Measurements from ENCODE around the gene ATP6V0C. TPM values are rescaled to one million over a fixed set of nuclear protein-coding genes. Genes with fewer than 3 reads are reported as not detected.

The ATP6V0C gene
- total and polyA plus RNA-seq, 2 of the 13 experiments (the other 11 are each of a cell fraction or from before 2014, with no cell fraction given), result 10.4 to 20.1 TPM

GRCh38 chr16:2524339-2524938, 10.7 kb downstream of the ATP6V0C start (continued):
- TF ChIP-seq ZNF382 (CRISPR knock-in tag; IDR thresholded peaks at IDR 0.05; ENCODE audit: borderline replicate concordance) (no peak), AHR (CRISPR knock-in tag; IDR thresholded peaks at IDR 0.05) (no peak), HMGA1 (CRISPR knock-in tag; conservative IDR thresholded peaks at IDR 0.05) (no peak), AGO1 (IDR thresholded peaks at IDR 0.05; ENCODE audit: low read depth, low read length, poor library complexity, severe bottlenecking) (no peak), ZUFSP (CRISPR knock-in tag; IDR thresholded peaks at IDR 0.05; ENCODE audit: borderline replicate concordance) (no peak), ZNF569 (CRISPR knock-in tag; IDR thresholded peaks at IDR 0.05; ENCODE audit: borderline replicate concordance) (no peak), KAT8 (CRISPR knock-in tag; IDR thresholded peaks at IDR 0.05) (peak; percentile 78), PHF20 (CRISPR knock-in tag; IDR thresholded peaks at IDR 0.05) (peak; percentile 60; the same call in 1 of the 2 replicates), ZNF343 (CRISPR knock-in tag; IDR thresholded peaks at IDR 0.05) (0 out of 2 replicates have a peak, but pooled peaks have one; percentile 29), ZNF644 (CRISPR knock-in tag; IDR thresholded peaks at IDR 0.05; ENCODE audit: low read depth) (peak; percentile 41; the same call in 1 of the 2 replicates), SMYD3 (CRISPR knock-in tag; IDR thresholded peaks at IDR 0.05) (peak; percentile 36; the same call in 1 of the 2 replicates), HNRNPK (IDR thresholded peaks at IDR 0.05; ENCODE audit: low read depth, low read length, poor library complexity, severe bottlenecking) (no peak), TARDBP (CRISPR knock-in tag; IDR thresholded peaks at IDR 0.05) (peak; percentile 74), KDM6A (CRISPR knock-in tag; IDR thresholded peaks at IDR 0.05; ENCODE audit: low read depth) (peak; percentile 94), ZBTB49 (CRISPR knock-in tag; IDR thresholded peaks at IDR 0.05; ENCODE audit: borderline replicate concordance) (no peak), ZBED4 (CRISPR knock-in tag; IDR thresholded peaks at IDR 0.05; ENCODE audit: borderline replicate concordance) (no peak), ZNF574 (CRISPR knock-in tag; IDR thresholded peaks at IDR 0.05) (peak; percentile 75), FOXP1 (IDR thresholded peaks at IDR 0.05) (peak; percentile 84), FOXP1 (CRISPR knock-in tag; IDR thresholded peaks at IDR 0.05) (peak; percentile 97), SP1 (IDR thresholded peaks at IDR 0.05) (no peak), SP1 (CRISPR knock-in tag; IDR thresholded peaks at IDR 0.05) (peak; percentile 36; the same call in 1 of the 2 replicates)
